NCI-H2196 (cell line): ENCODE measurements around the gene TBX15.

Experiments used
- DNase-seq: peaks from one replicate; lab custom pipeline; 2025; ENCODE audit not compliant: unreplicated experiment; lab: John Stamatoyannopoulos, UW

The TBX15 gene

DNA sequence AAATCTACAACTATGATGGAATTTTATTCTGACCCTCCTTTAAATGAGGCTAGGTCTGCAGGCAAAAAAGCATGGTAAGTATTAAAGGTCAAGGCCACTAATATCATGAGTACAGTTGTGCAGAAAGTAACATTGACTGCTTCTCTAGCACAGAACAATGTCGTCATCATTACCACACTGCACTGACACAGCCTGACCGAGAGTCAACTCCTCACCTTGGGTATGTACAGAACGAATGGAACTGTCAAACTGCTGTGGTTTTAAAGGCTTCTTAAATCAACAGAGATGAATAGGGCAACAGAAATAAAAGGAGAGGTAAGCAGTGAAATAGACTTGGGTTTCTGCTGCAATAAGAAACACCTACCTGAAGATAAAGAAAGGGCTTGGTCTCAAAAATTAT lies 88.8 kb downstream of the TBX15 start:
- no peak for DNase-seq

DNA sequence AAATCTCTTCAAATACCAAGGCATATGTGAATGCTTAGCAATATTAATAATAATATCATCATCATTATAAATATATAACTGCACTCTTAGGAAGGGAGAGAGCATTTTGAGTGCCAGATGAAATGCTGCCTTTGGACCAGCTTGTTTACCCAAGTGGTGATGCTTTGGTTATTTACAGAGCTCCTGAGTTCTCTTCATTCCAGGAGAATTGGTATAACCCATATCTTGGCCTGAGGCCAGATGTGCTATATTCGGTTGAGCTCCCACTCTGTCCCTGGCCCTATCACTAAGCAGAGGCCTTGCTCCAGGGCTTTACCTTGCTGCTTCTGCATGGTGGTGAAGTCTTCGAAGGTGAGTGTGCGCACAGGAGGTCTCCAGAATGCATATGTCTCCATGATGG lies 89.4 kb downstream of the TBX15 start:
- no peak for DNase-seq

DNA sequence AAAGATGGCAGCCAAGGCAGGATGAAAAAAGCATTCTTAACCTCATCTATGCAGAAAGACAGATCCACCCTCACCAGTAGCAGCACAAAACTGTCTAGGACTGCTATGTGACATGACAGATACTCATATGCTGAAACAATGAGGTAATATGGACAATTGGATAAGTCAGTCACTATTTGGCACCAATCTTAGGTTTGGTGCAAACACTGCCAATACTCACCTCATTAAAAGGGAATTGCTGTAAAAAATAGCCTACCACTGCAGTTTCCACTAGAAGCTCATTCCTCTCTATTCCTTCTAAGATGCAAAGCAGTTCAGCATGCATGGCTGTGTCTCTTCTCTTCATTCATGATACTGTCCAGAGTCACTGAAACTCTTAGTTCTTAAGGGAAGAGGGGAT lies 91.7 kb downstream of the TBX15 start:
- no peak for DNase-seq

DNA sequence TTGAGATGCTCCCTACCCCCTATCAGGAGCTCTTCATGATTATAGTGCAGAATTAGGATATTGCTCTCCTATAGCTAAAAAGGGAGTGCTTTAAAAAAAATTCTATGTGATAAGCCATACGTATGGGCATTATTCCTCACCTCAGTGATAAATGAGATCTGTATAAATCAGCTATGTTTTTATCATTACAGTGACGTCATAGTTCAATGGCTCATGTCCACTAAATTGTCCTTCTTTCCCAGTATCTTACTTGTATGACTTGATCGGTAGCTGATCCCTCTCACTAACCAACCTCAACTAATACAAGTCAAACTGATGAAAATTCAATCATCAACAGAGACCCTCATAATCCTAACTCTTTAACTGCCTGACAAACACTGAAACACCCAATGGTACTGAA lies 93.3 kb downstream of the TBX15 start:
- no peak for DNase-seq

DNA sequence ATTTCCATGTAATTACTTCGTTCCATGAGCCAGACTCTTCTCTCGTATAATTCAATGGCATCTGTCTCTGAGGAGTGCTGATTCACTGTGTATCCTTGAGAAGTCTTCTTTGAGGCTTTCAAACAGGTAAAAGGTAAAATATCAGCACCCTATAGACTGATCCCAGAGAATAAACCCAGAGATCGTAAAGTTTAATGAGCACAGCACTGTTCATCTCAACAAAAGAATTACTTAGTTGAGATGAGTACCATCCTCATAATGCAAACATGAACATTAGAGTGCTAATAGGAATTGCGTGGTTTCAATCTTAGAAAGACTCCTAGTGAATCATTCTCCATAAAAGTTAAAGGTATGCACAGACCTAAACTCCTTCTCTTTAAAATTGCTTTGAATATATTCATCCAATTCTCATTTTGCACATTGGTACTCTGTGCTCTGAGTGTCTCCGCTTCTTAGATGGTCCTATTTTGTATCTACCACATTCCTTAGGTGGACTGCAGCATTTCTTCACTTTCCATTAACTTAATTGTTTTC lies 97.2 kb downstream of the TBX15 start:
- DNase-seq = no peak

DNA sequence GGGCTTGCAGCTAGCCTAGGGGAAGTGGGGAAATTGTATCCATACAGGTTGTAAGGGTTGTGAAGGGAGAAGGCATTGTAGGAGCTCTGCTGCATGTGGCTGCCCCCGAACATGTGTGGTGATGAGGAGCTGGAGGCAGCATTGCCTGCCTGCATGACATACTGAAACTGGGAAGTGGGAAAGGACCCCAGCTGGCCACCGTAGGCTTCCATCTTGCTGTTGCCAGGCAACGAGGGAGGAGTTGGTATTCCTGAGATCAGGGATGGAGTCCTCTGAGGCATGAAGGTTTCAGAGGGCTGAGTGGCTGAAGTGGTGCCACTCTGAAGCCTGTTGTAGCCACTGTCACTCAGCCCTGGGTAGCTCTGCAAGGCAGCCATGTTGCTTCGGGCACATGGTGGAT lies 103.2 kb downstream of the TBX15 start:
- no peak for DNase-seq

DNA sequence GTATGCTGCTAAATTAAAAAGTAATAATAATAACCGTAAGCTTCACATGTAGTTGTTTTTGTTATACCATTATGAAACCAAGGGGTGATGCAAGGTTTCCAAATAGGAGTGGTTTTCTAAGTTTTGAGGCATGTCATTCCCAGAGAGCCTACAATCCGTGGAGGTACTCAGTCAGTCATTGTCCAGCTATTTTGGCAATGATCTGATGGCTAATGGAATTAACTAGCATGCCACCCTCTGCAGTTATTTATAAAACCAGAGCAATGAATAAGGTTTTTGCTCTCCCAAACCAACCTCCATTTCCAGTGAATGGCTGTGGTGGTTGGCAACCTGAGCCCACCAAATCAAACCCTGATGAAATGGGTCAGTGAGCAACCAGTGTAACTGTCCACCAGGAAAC lies 106.4 kb downstream of the TBX15 start:
- no peak for DNase-seq

DNA sequence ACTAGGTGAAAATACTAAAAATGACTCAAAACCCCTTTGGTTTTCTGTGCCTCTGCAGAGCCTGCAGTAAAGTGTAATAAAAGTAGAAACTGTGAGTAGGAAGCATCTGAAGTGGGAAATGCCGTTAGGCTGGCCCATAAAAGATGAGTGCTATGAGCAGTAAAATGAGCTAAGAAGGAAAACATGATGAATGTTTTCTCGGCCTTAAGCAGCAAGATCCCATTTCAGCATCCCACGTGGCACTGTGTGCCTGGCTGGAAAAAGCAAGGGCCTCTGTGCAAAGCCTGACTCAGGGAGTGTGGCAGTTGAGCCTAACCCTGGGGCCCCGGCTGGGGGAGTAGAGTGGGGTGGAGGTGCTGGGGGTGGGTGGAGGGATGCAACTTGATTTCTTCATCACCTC lies 109.5 kb downstream of the TBX15 start:
- no peak for DNase-seq

DNA sequence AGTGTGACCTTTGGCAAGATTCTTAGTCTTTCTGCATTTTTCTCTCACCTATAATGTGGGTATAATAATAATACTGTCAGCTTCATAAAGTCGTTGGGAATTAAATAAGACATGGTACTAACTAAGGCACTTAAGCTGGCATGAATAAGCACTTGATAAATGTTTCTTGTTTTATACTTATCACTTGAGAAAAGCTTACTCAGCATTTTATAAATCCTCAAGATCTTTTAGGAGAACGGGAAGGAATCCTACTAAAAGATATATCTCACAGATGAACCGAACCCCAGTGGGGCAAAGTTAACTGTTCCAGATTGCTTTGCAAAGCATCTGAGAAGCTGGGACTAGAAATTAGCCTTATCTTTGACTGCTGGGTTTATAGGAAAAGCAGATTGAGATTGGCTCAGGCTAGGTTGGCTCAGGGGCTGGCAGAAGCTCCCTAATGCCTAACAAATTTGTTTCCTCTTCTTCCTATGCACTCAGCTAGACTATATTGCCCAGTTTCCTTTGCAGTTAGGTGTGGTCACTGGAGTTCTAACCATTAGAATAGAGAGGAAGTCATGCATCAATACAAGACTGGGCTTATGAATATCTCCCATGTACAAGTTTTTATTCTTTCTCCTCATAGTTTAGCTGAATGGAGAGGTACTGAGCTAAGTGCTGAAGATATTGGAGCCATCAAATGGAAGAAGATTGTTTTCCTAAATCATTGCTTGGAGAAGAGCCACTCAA lies 110.3 kb downstream of the TBX15 start:
- no peak for DNase-seq

DNA sequence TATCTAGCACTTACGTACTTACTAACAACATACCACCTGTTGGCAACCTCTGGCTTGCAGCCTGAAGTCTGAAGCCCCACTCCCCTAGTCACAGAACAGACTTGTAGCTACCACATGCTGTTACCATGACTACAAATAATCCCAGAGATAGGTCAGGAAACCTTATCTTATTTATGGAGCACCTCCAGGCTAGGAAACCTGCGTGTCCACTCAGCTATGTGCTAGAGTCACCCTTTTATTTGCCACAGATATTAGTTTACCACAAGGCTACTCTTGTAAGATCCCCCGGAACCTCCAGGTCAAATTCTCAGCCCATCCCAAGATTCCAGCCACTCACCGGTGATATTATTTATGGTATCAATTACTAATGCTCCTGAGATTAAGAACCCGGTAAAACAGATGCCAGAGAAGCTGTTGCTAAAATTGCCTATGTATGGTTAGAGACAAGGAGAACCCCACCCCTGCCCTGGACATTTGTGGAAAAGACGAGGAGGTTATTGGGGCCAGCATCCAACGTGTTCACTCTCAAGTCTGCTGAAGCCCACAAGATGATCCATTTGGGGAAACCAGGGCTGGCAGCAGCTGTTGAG lies 116.5 kb downstream of the TBX15 start:
- no peak for DNase-seq

DNA sequence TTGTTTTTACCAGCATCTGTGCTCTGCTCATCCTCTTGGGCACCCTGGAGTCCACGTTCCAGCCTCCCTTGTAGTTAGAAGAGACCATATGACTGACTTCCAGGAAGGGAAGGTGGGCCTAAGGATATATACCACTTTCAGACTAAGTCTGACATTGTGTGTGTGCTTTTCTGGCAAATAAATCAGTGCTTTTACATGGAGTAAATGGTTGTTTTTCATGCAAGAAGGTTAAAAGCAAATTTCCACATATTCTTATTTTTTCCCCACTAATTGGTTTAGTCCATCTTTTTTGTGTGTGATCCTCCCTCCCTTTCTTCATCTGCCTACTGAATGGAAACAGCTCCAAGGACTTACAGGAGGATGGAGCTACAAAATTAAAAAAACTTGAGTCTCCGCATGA lies 119.8 kb downstream of the TBX15 start:
- no peak for DNase-seq

DNA sequence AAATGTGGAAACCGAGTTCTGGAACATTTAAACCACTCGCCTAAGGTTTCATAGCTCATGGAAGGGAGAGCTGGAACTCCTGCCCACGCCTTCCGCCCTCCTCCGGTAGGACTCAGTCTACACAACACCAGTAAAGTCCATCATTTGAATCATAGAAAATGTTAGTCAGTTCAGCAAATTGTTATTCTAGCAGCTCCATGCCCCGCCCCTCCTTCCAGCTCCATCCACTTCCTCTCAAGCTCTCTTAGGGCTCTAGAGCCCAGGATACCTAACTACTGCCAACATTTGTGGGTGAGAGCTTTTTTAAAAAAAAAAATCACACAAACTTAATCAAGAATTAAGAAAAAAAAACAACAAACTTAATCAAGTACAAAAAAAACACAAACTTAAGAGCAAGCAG lies 121.8 kb downstream of the TBX15 start:
- DNase-seq = no peak

DNA sequence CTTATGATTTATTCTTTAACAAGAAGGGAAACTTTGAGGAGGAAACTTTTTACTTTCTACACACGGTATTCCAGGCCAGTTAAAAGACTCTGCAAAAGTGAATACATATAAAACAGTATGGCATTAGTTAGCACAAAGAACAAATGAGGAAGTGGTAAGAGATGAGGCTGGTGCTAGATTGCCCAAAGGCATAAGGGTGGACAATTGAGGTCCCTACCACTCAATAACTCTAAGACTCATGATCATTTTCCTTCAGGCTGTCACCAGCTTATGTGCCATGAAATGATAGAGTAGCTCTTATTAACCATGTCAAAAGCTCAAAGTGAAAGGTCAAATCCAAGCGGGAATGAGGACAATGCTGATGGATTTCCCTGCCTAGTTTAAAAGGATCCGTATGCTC lies 124.5 kb downstream of the TBX15 start:
- no peak for DNase-seq

DNA sequence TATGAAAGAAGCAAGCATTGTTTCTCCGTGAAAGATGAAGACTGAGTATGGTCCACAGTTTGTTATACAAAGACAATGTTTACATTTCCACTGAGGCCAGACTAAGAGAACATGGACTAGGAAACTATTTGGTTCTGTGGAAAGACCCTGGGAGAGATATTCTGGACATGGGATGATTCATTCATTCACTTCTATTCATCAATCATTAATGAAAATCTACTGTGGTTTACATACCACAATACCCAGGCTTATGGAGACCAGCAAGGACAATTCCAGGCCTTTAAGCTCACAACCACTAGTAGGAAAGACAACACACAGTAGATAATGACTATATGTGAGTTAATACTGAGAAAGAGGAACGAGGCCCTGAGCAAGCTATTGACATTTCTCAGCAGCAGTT lies 125.4 kb downstream of the TBX15 start:
- no peak for DNase-seq

DNA sequence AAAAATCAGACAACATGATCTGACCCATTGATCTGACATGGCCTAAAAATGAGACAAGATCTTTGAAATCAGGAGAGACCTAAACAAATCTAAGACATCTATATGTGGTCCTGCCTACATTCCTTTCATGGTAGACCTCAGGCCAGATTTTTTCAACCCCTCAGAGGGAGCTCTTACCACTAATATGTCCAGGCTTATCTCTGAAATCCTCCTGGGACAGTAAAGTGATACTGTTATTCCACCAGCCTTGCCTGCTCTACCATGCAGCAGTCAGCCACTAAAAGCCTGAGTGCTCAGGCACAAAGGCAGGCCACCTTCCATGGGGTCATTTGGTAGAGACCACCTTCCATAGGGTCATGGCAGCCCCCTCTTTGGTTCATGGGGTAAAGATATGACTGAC lies 126.9 kb downstream of the TBX15 start:
- no peak for DNase-seq

DNA sequence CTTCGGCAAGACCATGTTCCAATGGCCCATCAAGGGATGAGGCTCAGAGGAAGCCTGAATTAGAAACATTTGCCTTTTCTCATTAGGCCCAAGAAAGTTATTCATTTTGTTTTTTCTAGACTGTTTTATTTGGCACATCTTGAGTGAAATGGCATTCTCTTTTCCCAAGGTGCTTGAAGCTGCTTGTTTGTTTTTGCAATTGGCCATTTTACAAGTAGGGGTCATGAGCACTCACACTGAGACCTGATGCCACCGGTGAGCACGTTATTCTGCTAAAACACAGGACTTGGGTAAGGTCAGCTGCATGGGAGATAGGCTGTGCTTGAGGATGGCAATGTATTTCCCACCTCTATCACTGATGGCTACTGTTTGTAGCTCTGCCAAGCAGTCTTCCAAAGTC lies 128.1 kb downstream of the TBX15 start:
- DNase-seq = no peak

DNA sequence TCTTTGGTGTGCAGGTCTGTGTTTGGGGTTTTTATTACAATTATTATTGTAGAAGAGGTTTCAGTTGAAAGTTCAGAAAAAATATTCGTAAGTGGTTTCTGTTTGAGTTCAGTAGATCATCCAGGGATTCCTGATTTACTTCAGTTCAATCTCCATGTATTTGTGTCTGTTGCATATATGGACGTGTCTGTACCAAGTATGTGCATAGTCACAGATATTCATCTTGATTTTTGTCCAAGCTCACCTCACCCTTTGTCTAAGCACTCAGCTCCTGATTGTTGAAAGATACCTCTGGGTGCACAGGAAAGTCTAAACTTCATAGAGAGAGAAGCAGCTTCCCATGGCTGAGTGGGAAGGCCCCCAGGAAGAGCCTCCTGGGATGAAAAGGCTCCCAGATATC lies 141.7 kb downstream of the TBX15 start:
- DNase-seq = no peak

DNA sequence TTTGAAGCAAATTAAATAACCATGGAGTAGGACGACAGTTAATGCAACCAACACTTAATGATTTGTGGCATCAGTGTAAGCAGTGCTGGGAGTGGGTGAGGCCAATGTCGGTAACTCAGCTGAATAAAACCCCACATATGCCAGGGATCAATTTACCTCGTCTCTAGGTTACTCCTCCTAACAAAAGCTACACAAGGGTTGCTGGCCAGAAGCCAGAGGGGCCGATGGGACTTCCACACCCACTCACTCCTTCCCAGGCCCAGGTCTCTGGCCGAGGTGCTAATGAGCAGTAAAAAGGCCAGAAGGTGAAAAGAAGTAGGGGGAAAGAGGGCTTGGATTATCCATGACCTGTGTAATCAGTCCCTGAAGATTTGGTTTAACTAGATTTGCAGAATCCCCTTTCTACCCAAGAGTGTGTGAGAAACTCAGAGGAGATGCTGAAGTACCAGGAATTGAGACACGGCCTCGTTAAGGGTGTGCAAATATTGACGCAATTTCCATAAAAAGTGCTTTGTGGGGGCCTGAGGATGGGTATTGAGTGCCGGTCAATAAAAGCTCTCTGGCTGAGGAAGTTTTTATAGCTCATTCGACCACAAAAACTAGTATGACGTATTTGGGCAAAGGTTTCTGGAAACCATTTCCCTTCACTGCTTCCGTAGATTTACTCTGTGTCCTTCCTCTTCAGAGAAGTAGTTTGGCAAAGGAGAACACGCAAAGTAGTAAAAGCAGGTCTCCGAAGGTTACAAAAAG lies 145.5 kb downstream of the TBX15 start:
- peak; percentile 81 for DNase-seq

DNA sequence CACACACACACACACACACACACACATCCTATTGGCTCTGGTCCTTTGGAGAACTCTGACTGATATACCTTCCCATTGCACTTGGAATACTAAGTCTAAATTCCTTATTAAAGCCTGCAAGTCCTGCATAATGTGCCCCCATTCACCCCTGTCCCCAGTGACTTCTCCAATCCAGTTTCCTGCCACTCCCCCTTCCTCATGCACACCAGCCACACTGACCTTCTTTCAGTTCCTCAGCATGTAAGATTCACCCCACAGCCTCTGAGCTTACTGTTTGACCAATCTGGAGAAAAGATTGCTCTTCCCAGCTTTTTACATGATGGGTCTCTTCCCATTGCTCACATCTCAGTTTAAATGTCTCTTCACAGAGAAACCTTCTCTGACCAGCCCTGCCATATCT lies 146.6 kb downstream of the TBX15 start:
- no peak for DNase-seq
